HepG2 (cell line): ENCODE measurements around the gene ZNF624. TPM values are rescaled to one million over a fixed set of nuclear protein-coding genes. Genes with fewer than 3 reads are reported as not detected.
A peak's percentile ranks its signal among the peaks of the same experiment; 100 is the strongest.

Experiments
- ARNT ChIP-seq: fragments of 450-650 bp; IDR thresholded peaks from 2 replicates; pipeline ENCODE4 v1.6.1; 2017
- ATF3 ChIP-seq: sonication (generic); formaldehyde crosslinking; IDR thresholded peaks from 2 replicates; pipeline ENCODE4 v1.4.0; 2020; ENCODE audit warnings: missing genetic modification reagents
- ATF7-NPFF ChIP-seq: sonication (generic); formaldehyde crosslinking; IDR thresholded peaks from 2 replicates; pipeline ENCODE4 v1.8.1; 2023; ENCODE audit warnings: mild to moderate bottlenecking, low read depth, missing genetic modification reagents, moderate library complexity
- ETV5 ChIP-seq: IDR thresholded peaks from 2 replicates; pipeline ENCODE4 v1.6.1; 2018; ENCODE audit warnings: missing biosample characterization, missing genetic modification reagents, inconsistent platforms, borderline replicate concordance
- HMGXB4 ChIP-seq, 2 experiments: sonication (generic) in 1 of 2; formaldehyde crosslinking in 1 of 2; IDR thresholded peaks; 2 replicates each; pipeline versions ENCODE4 v1.4.0 to v1.6.1; 2018 to 2020; ENCODE audit warnings: missing genetic modification reagents in 2 of 2, borderline replicate concordance in 1 of 2, low read depth in 1 of 2, mild to moderate bottlenecking in 1 of 2, missing biosample characterization in 1 of 2
- HNRNPL ChIP-seq: fragments of 200-400 bp; formaldehyde crosslinking; IDR thresholded peaks from 2 replicates; pipeline ENCODE4 v1.6.1; 2017; ENCODE audit warnings: mild to moderate bottlenecking, low read depth, low read length
- KLF6 ChIP-seq: IDR thresholded peaks from 2 replicates; pipeline ENCODE4 v1.8.0; 2016; ENCODE audit warnings: missing biosample characterization, missing genetic modification reagents
- MBNL3 ChIP-seq: fragments of 250-450 bp; sonication (Bioruptor Pico); conservative IDR thresholded peaks from 2 replicates; pipeline ENCODE4 v1.8.0; 2022; ENCODE audit warnings: mild to moderate bottlenecking, inconsistent platforms
- NFYB ChIP-seq: sonication (generic); formaldehyde crosslinking; IDR thresholded peaks from 2 replicates; pipeline ENCODE4 v1.4.0; 2020; ENCODE audit warnings: missing genetic modification reagents
- POLR2G ChIP-seq: fragments of 200-400 bp; formaldehyde crosslinking; IDR thresholded peaks from 2 replicates; pipeline ENCODE4 v1.6.1; 2018; ENCODE audit warnings: mild to moderate bottlenecking, low read depth, low read length, moderate library complexity
- REST ChIP-seq, 2 experiments: IDR thresholded peaks; 2 replicates each; pipeline ENCODE4 v1.6.1; 2011 to 2012; ENCODE audit warnings: low read length in 2 of 2, borderline replicate concordance in 1 of 2, low read depth in 1 of 2, mild to moderate bottlenecking in 1 of 2, moderate library complexity in 1 of 2
- SNAI1 ChIP-seq: sonication (generic); formaldehyde crosslinking; IDR thresholded peaks from 2 replicates; pipeline ENCODE4 v1.5.0; 2020; ENCODE audit warnings: mild to moderate bottlenecking, missing genetic modification reagents, borderline replicate concordance
- SOX5 ChIP-seq: IDR thresholded peaks from 2 replicates; pipeline ENCODE4 v1.6.1; 2016; ENCODE audit warnings: borderline replicate concordance
- TAF15 ChIP-seq: fragments of 200-400 bp; formaldehyde crosslinking; IDR thresholded peaks from one replicate; pipeline ENCODE4 v1.6.1; 2018; ENCODE audit warnings: mild to moderate bottlenecking, low read depth, low read length; ENCODE audit not compliant: poor library complexity, severe bottlenecking
- ZBTB20 ChIP-seq: sonication (generic); formaldehyde crosslinking; IDR thresholded peaks from 2 replicates; pipeline ENCODE4 v1.8.1; 2023; ENCODE audit warnings: missing genetic modification reagents, low read depth, mild to moderate bottlenecking, borderline replicate concordance
- ZNF230 ChIP-seq: sonication (generic); formaldehyde crosslinking; IDR thresholded peaks from 2 replicates; pipeline ENCODE4 v1.4.0; 2020; ENCODE audit warnings: mild to moderate bottlenecking, missing genetic modification reagents
- ZNF276 ChIP-seq: sonication (generic); formaldehyde crosslinking; IDR thresholded peaks from 2 replicates; pipeline ENCODE4 v1.4.0; 2020; ENCODE audit warnings: mild to moderate bottlenecking, low read depth, missing genetic modification reagents
- ZNF362 ChIP-seq: sonication (generic); formaldehyde crosslinking; IDR thresholded peaks from 2 replicates; pipeline ENCODE4 v1.4.0; 2020; ENCODE audit warnings: missing genetic modification reagents, mild to moderate bottlenecking, borderline replicate concordance
- polyA plus RNA-seq, 8 experiments: library from polyadenylated mRNA; depleted of rRNA in 3 of 8; stranded (reverse) in 7 of 8; unstranded in 1 of 8; fragments of >200 nt; fragmentation: Illumina TruSeq in 4 of 8; extraction: Trizol in 4 of 8; gene quantifications; 2 replicates each; pipeline versions ENCODE4 v1.2.1 to v1.2.3, GENCODE V29; 2011 to 2016; ENCODE audit warnings: low read depth in 4 of 8, missing spikeins in 1 of 8, mixed read lengths in 1 of 8; ENCODE audit not compliant: insufficient read depth in 1 of 8
- total RNA-seq, 5 experiments: library from RNA; depleted of rRNA; stranded (reverse); fragments of >200 nt; fragmentation: Illumina TruSeq; extraction: Trizol; gene quantifications; 2 replicates each; pipeline ENCODE4 v1.2.3, GENCODE V29; 2016; ENCODE audit warnings: low read depth in 1 of 5

The ZNF624 gene
- total and polyA plus RNA-seq, 2 of the 13 experiments (the other 11 are each of a cell fraction or from before 2014, with no cell fraction given): 0.75 to 3.5 TPM

- TF ChIP-seq ZNF362 (CRISPR knock-in tag) (no peak), HMGXB4 (CRISPR knock-in tag; IDR thresholded peaks at IDR 0.05; ENCODE audit: borderline replicate concordance in 1 of 2, low read depth in 1 of 2) (peak; percentile 72 to 87), KLF6 (CRISPR knock-in tag) (no peak), ZNF230 (CRISPR knock-in tag) (0 out of 2 replicates have a peak, but pooled peaks have one; percentile 39), ARNT (no peak), ETV5 (CRISPR knock-in tag) (0 out of 2 replicates have a peak, but pooled peaks have one; percentile 35), HNRNPL (no peak), ATF7-NPFF (CRISPR knock-in tag) (no peak), REST (IDR thresholded peaks at IDR 0.05; ENCODE audit: borderline replicate concordance in 1 of 2, low read depth in 1 of 2, low read length in 2 of 2) (0 out of 4 replicates have a peak, but pooled peaks of 1 of the 2 experiments have one; percentile 16), MBNL3 (CRISPR knock-in tag) (no peak), SNAI1 (CRISPR knock-in tag) (no peak), TAF15 (no peak), NFYB (CRISPR knock-in tag) (no peak), SOX5 (peak; percentile 27; the same call in 1 of the 2 replicates), POLR2G (no peak), ZNF276 (CRISPR knock-in tag) (peak; percentile 75; the same call in 1 of the 2 replicates), ATF3 (CRISPR knock-in tag) (no peak), ZBTB20 (no peak)
Observed at GRCh38 chr17:16584273-16584995, 69.2 kb downstream of the ZNF624 start (continued).
